HepG2 (cell line): Measurements from ENCODE around the gene KCNJ14. TPM values are rescaled to one million over a fixed set of nuclear protein-coding genes. Genes with fewer than 3 reads are reported as not detected.

Experiments
- ATF1 ChIP-seq: IDR thresholded peaks from 2 replicates; pipeline ENCODE4 v1.6.1; 2016; ENCODE audit warnings: mild to moderate bottlenecking, control low read depth
- ATF5 ChIP-seq: sonication (generic); formaldehyde crosslinking; IDR thresholded peaks from 2 replicates; pipeline ENCODE4 v1.4.0; 2020; ENCODE audit warnings: mild to moderate bottlenecking, low read depth, missing genetic modification reagents
- FOXK1 ChIP-seq: sonication (generic); formaldehyde crosslinking; IDR thresholded peaks from 2 replicates; pipeline ENCODE4 v1.4.0; 2020; ENCODE audit warnings: low read depth, missing genetic modification reagents, borderline replicate concordance
- GABPB1 ChIP-seq: IDR thresholded peaks from 2 replicates; pipeline ENCODE4 v1.6.1; 2016; ENCODE audit warnings: mild to moderate bottlenecking, missing genetic modification reagents, moderate library complexity, missing compliant biosample characterization
- NFE2 ChIP-seq: sonication (generic); formaldehyde crosslinking; IDR thresholded peaks from 2 replicates; pipeline ENCODE4 v1.4.0; 2020; ENCODE audit warnings: missing genetic modification reagents
- NONO ChIP-seq, 2 experiments: fragments of 450-650 bp in 1 of 2; sonication (generic) in 1 of 2; formaldehyde crosslinking in 1 of 2; IDR thresholded peaks in 1 of 2; conservative IDR thresholded peaks in 1 of 2; 2 replicates each; pipeline versions ENCODE4 v1.6.1 to v1.8.0; 2017 to 2022; ENCODE audit warnings: mild to moderate bottlenecking in 1 of 2, missing genetic modification reagents in 1 of 2, moderate library complexity in 1 of 2
- NR0B2 ChIP-seq: sonication (generic); formaldehyde crosslinking; IDR thresholded peaks from 2 replicates; pipeline ENCODE4 v1.4.0; 2020; ENCODE audit warnings: mild to moderate bottlenecking, missing genetic modification reagents
- PAX8 ChIP-seq: sonication (generic); formaldehyde crosslinking; IDR thresholded peaks from 2 replicates; pipeline ENCODE4 v1.8.0; 2022; ENCODE audit warnings: mild to moderate bottlenecking, missing genetic modification reagents, borderline replicate concordance
- RNF2 ChIP-seq: fragments of 450-650 bp; conservative IDR thresholded peaks from 2 replicates; pipeline ENCODE4 v1.6.1; 2016; ENCODE audit warnings: low read depth
- RNF219 ChIP-seq: sonication (generic); formaldehyde crosslinking; IDR thresholded peaks from 2 replicates; pipeline ENCODE4 v1.5.0; 2020; ENCODE audit warnings: mild to moderate bottlenecking, missing genetic modification reagents
- XRCC5 ChIP-seq: fragments of 200-400 bp; formaldehyde crosslinking; optimal IDR thresholded peaks from 2 replicates; pipeline ENCODE3; 2017; ENCODE audit warnings: mild to moderate bottlenecking, low read length
- ZNF20 ChIP-seq: sonication (generic); formaldehyde crosslinking; IDR thresholded peaks from 2 replicates; pipeline ENCODE4 v1.4.0; 2020; ENCODE audit warnings: mild to moderate bottlenecking, moderate library complexity, missing genetic modification reagents
- ZNF775 ChIP-seq: sonication (generic); formaldehyde crosslinking; IDR thresholded peaks from 2 replicates; pipeline ENCODE4 v1.4.0; 2020; ENCODE audit warnings: missing genetic modification reagents, mild to moderate bottlenecking, moderate library complexity, borderline replicate concordance
- ZSCAN12 ChIP-seq: sonication (generic); formaldehyde crosslinking; IDR thresholded peaks from 2 replicates; pipeline ENCODE4 v1.9.0; 2021; ENCODE audit warnings: mild to moderate bottlenecking, missing genetic modification reagents
- ZXDC ChIP-seq: sonication (generic); formaldehyde crosslinking; IDR thresholded peaks from 2 replicates; pipeline ENCODE4 v1.5.0; 2020; ENCODE audit warnings: mild to moderate bottlenecking, missing genetic modification reagents
- polyA plus RNA-seq, 8 experiments: library from polyadenylated mRNA; depleted of rRNA in 3 of 8; stranded (reverse) in 7 of 8; unstranded in 1 of 8; fragments of >200 nt; fragmentation: Illumina TruSeq in 4 of 8; extraction: Trizol in 4 of 8; gene quantifications; 2 replicates each; pipeline versions ENCODE4 v1.2.1 to v1.2.3, GENCODE V29; 2011 to 2016; ENCODE audit warnings: low read depth in 4 of 8, missing spikeins in 1 of 8, mixed read lengths in 1 of 8; ENCODE audit not compliant: insufficient read depth in 1 of 8
- total RNA-seq, 5 experiments: library from RNA; depleted of rRNA; stranded (reverse); fragments of >200 nt; fragmentation: Illumina TruSeq; extraction: Trizol; gene quantifications; 2 replicates each; pipeline ENCODE4 v1.2.3, GENCODE V29; 2016; ENCODE audit warnings: low read depth in 1 of 5
- TF ChIP-seq, protein P1 (sequence below): sonication (generic); formaldehyde crosslinking; IDR thresholded peaks from 2 replicates; pipeline ENCODE4; 2020; ENCODE audit warnings: missing genetic modification reagents, mild to moderate bottlenecking, borderline replicate concordance
- TF ChIP-seq, protein P2 (sequence below): sonication (generic); formaldehyde crosslinking; IDR thresholded peaks from 2 replicates; pipeline ENCODE4 v1.5.0; 2020; ENCODE audit warnings: missing genetic modification reagents, mild to moderate bottlenecking, borderline replicate concordance

Gene KCNJ14
- total and polyA plus RNA-seq, 2 of the 13 experiments (the other 11 are each of a cell fraction or from before 2014, with no cell fraction given) = 0.20 to 0.51 TPM

- TF ChIP-seq ZXDC (CRISPR knock-in tag) (no peak), NFE2 (no peak), GABPB1 (peak; percentile 77), NONO (IDR thresholded peaks at IDR 0.05) (no peak), NONO (CRISPR knock-in tag; conservative IDR thresholded peaks at IDR 0.05) (no peak), ZNF20 (no peak), ZSCAN12 (CRISPR knock-in tag) (no peak), RNF219 (no peak), ZNF775 (CRISPR knock-in tag) (no peak), ATF5 (CRISPR knock-in tag) (no peak), PAX8 (CRISPR knock-in tag) (no peak), ATF1 (no peak), RNF2 (peak; percentile 58; the same call in 1 of the 2 replicates), NR0B2 (CRISPR knock-in tag) (no peak), FOXK1 (CRISPR knock-in tag) (peak; percentile 47; the same call in 1 of the 2 replicates), XRCC5 (no peak)
- TF ChIP-seq, protein P1, sequence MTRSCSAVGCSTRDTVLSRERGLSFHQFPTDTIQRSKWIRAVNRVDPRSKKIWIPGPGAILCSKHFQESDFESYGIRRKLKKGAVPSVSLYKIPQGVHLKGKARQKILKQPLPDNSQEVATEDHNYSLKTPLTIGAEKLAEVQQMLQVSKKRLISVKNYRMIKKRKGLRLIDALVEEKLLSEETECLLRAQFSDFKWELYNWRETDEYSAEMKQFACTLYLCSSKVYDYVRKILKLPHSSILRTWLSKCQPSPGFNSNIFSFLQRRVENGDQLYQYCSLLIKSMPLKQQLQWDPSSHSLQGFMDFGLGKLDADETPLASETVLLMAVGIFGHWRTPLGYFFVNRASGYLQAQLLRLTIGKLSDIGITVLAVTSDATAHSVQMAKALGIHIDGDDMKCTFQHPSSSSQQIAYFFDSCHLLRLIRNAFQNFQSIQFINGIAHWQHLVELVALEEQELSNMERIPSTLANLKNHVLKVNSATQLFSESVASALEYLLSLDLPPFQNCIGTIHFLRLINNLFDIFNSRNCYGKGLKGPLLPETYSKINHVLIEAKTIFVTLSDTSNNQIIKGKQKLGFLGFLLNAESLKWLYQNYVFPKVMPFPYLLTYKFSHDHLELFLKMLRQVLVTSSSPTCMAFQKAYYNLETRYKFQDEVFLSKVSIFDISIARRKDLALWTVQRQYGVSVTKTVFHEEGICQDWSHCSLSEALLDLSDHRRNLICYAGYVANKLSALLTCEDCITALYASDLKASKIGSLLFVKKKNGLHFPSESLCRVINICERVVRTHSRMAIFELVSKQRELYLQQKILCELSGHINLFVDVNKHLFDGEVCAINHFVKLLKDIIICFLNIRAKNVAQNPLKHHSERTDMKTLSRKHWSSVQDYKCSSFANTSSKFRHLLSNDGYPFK = peak; percentile 40; the same call in 1 of the 2 replicates
- TF ChIP-seq, protein P2, sequence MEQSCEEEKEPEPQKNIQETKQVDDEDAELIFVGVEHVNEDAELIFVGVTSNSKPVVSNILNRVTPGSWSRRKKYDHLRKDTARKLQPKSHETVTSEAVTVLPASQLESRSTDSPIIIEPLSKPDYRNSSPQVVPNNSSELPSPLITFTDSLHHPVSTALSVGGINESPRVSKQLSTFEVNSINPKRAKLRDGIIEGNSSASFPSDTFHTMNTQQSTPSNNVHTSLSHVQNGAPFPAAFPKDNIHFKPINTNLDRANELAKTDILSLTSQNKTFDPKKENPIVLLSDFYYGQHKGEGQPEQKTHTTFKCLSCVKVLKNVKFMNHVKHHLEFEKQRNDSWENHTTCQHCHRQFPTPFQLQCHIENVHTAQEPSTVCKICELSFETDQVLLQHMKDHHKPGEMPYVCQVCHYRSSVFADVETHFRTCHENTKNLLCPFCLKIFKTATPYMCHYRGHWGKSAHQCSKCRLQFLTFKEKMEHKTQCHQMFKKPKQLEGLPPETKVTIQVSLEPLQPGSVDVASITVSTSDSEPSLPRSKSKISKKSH (CRISPR knock-in tag) = no peak
These were observed 41.8 kb downstream of the KCNJ14 start (continued) for GRCh38 chr19:48496959-48497727.
